ENCODE results near the gene ZFHX3. TPM values are rescaled to one million over a fixed set of nuclear protein-coding genes. Genes with fewer than 3 reads are reported as not detected.

The ZFHX3 gene
- total and polyA plus RNA-seq, 4 donors, result 1.5 to 5.9 (median 3.0) TPM

DNA sequence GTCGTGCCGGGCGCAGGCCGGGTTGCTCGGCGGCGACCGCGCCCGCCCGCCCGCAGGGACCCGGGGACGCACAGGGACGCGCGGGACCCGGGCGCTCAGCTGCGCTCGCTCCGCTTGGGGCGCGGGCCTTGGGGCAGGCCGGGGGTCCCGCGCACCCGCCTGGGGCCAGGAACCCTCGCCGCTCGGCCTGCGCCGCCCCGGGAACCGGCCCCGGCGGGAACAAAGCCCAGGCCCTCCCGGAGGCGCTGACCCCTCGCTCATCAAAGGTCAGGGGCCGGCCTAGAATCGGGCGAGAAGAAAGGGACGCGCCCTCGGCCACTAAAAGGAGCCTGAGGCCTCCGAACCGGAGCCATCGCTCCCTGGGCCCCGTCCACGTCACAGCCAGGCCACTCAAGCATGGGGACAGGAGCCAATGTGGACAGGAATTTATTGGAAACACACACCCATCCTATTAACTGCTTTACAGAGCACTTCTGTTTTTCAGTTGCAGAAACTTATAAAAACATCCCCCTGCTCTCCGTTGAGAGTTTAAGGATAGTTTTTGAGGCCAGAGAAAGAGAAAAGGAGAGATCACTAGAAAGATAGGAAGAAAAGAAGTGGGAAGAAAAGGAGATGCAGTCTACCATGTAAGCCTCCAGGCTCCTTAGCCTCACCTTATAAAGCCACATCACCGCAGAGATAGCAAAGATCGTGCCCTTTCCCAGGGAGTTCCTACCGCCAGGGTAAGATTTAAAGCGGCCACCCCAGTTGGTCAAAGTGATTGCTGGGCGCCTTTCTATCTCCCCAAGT, 558 bp upstream of the ZFHX3 start:
- TF ChIP-seq RAD21 (IDR thresholded peaks at IDR 0.05), result peak; percentile 11 to 26
- TF ChIP-seq SP1 (IDR thresholded peaks at IDR 0.05), result peak; percentile 16
- no peak for TF ChIP-seq TAF1 (conservative IDR thresholded peaks at IDR 0.05)
- TF ChIP-seq YY1 (IDR thresholded peaks at IDR 0.05), result peak; percentile 29
- peak; percentile 34 to 51 for TF ChIP-seq RXRA (IDR thresholded peaks at IDR 0.05)
- TF ChIP-seq NR2F2 (IDR thresholded peaks at IDR 0.05), result peak; percentile 72
- peak overlapping the region in 2 of 3 donors; percentile 49 to 85 for H3K4me3 ChIP-seq (ENCODE audit: low read depth in 1 of 3, low read length in 3 of 3)
- DNase-seq (ENCODE audit: low spot score), result no peak
- 7% methylated on average over 57 of the region's 57 CpGs for WGBS
- no peaks in the 10 kb centered on the region for H3K9me3 ChIP-seq (ENCODE audit: control insufficient read depth in 4 of 4, low read length in 3 of 4)
- no peaks in the 10 kb centered on the region for H3K36me3 ChIP-seq (ENCODE audit: control insufficient read depth in 4 of 4, insufficient read depth in 3 of 4, low read depth in 1 of 4, low read length in 3 of 4)
- H3K4me1 ChIP-seq (ENCODE audit: control insufficient read depth in 4 of 4, insufficient read depth in 4 of 4, low read length in 3 of 4), result peaks cover 2 to 49% (median 35%) of the 10 kb centered on the region in 4 donors
- no peaks in the 10 kb centered on the region for H3K27me3 ChIP-seq (ENCODE audit: control insufficient read depth in 4 of 4, insufficient read depth in 4 of 4, low read length in 3 of 4)
- peak overlapping the region; percentile 19 to 71 for H3K9ac ChIP-seq (ENCODE audit: low read depth in 1 of 2, low read length in 2 of 2)
- H3K27ac ChIP-seq (ENCODE audit: low read depth in 1 of 2, low read length in 2 of 2), result peak overlapping the region; percentile 81 to 82

DNA sequence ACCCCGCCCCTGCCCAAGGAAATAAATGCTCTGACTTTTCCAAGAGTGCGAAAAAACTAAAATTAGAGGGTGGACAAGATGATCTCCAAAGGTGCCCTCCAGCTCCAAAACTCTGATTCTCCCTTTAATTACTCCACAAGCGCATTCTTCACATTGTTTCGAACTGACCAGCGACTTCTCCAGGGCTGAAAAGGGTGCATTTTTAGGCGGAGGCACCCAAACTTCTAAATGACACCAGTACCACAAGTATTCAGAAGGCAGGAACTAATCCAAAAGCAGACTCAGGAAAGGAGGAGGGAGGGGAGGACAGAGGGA, 750 bp downstream of the ZFHX3 start:
- H3K9ac ChIP-seq (ENCODE audit: low read depth in 1 of 2, low read length in 2 of 2), result peak overlapping the region in 1 of 2 donors; percentile 39
- 62% methylated on average over 6 of the region's 6 CpGs for WGBS
- H3K36me3 ChIP-seq (ENCODE audit: control insufficient read depth in 4 of 4, insufficient read depth in 3 of 4, low read depth in 1 of 4, low read length in 3 of 4), result no peaks in the 10 kb centered on the region
- H3K27me3 ChIP-seq (ENCODE audit: control insufficient read depth in 4 of 4, insufficient read depth in 4 of 4, low read length in 3 of 4), result no peaks in the 10 kb centered on the region
- peak overlapping the region in 2 of 3 donors; percentile 31 to 85 for H3K4me3 ChIP-seq (ENCODE audit: low read depth in 1 of 3, low read length in 3 of 3)
- no peaks in the 10 kb centered on the region for H3K9me3 ChIP-seq (ENCODE audit: control insufficient read depth in 4 of 4, low read length in 3 of 4)
- peaks cover 0 to 47% (median 32%) of the 10 kb centered on the region in 4 donors for H3K4me1 ChIP-seq (ENCODE audit: control insufficient read depth in 4 of 4, insufficient read depth in 4 of 4, low read length in 3 of 4)
- no peak for TF ChIP-seq FOXA1 (IDR thresholded peaks at IDR 0.05)
- no peak for TF ChIP-seq NR2F2 (IDR thresholded peaks at IDR 0.05)
- no peak for TF ChIP-seq SP1 (IDR thresholded peaks at IDR 0.05)
- TF ChIP-seq HNF4G (IDR thresholded peaks at IDR 0.05), result no peak
- TF ChIP-seq GABPA (IDR thresholded peaks at IDR 0.05 in 1 of 2, conservative IDR thresholded peaks at IDR 0.05 in 1 of 2), result no peak
- no peak for TF ChIP-seq RXRA (IDR thresholded peaks at IDR 0.05)
- TF ChIP-seq RAD21 (IDR thresholded peaks at IDR 0.05), result no peak
- no peak for TF ChIP-seq JUND (IDR thresholded peaks at IDR 0.05)
- H3K27ac ChIP-seq (ENCODE audit: low read depth in 1 of 2, low read length in 2 of 2), result peak overlapping the region; percentile 81 to 82
- DNase-seq (ENCODE audit: low spot score), result no peak

DNA sequence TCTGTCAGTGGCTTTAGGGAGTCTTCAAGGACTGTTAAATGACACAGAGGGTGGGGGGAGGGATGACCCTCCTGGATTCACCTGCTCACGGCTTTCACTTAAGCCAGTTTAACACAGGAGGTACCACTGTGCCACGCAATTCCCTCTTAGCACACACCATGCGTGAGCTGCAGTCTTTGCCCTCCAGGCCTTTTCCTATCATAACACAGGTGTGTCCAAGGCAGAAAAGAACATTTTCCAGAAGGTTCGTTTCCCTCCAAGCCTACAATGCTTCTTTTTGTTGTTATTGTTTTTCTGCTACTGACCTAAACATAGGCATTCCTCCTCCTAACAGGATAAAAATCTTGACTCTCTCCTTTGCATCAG, 1.1 kb downstream of the ZFHX3 start:
- Histone ChIP-seq H3K27ac (ENCODE audit: low read depth in 1 of 2, low read length in 2 of 2) (peak overlapping the region; percentile 81 to 82), H3K36me3 (ENCODE audit: control insufficient read depth in 4 of 4, insufficient read depth in 3 of 4, low read depth in 1 of 4, low read length in 3 of 4) (no peaks in the 10 kb centered on the region), H3K9me3 (ENCODE audit: control insufficient read depth in 4 of 4, low read length in 3 of 4) (no peaks in the 10 kb centered on the region), H3K4me1 (ENCODE audit: control insufficient read depth in 4 of 4, insufficient read depth in 4 of 4, low read length in 3 of 4) (peaks cover 0 to 47% (median 31%) of the 10 kb centered on the region in 4 donors), H3K4me3 (ENCODE audit: low read depth in 1 of 3, low read length in 3 of 3) (no peak overlapping the region), H3K9ac (ENCODE audit: low read depth in 1 of 2, low read length in 2 of 2) (no peak overlapping the region), H3K27me3 (ENCODE audit: control insufficient read depth in 4 of 4, insufficient read depth in 4 of 4, low read length in 3 of 4) (no peaks in the 10 kb centered on the region)
- 67% methylated on average over 4 of the region's 4 CpGs for WGBS
- no peak for TF ChIP-seq HNF4A (conservative IDR thresholded peaks at IDR 0.05)
- no peak for TF ChIP-seq SP1 (IDR thresholded peaks at IDR 0.05)
- TF ChIP-seq, protein P1, sequence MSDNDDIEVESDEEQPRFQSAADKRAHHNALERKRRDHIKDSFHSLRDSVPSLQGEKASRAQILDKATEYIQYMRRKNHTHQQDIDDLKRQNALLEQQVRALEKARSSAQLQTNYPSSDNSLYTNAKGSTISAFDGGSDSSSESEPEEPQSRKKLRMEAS (IDR thresholded peaks at IDR 0.05), result no peak
- TF ChIP-seq YY1 (IDR thresholded peaks at IDR 0.05), result no peak
- TF ChIP-seq, protein P2, sequence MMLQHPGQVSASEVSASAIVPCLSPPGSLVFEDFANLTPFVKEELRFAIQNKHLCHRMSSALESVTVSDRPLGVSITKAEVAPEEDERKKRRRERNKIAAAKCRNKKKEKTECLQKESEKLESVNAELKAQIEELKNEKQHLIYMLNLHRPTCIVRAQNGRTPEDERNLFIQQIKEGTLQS (IDR thresholded peaks at IDR 0.05), result no peak
- no peak for TF ChIP-seq RXRA (IDR thresholded peaks at IDR 0.05)
- TF ChIP-seq FOXA2 (IDR thresholded peaks at IDR 0.05), result no peak
- TF ChIP-seq EGR1 (IDR thresholded peaks at IDR 0.05; ENCODE audit: low read depth in 2 of 2), result no peak
- TF ChIP-seq GABPA (IDR thresholded peaks at IDR 0.05 in 1 of 2, conservative IDR thresholded peaks at IDR 0.05 in 1 of 2), result no peak
- TF ChIP-seq FOXA1 (IDR thresholded peaks at IDR 0.05), result no peak
- TF ChIP-seq RAD21 (IDR thresholded peaks at IDR 0.05), result no peak
- TF ChIP-seq NR2F2 (IDR thresholded peaks at IDR 0.05), result no peak
- TF ChIP-seq, protein P3, sequence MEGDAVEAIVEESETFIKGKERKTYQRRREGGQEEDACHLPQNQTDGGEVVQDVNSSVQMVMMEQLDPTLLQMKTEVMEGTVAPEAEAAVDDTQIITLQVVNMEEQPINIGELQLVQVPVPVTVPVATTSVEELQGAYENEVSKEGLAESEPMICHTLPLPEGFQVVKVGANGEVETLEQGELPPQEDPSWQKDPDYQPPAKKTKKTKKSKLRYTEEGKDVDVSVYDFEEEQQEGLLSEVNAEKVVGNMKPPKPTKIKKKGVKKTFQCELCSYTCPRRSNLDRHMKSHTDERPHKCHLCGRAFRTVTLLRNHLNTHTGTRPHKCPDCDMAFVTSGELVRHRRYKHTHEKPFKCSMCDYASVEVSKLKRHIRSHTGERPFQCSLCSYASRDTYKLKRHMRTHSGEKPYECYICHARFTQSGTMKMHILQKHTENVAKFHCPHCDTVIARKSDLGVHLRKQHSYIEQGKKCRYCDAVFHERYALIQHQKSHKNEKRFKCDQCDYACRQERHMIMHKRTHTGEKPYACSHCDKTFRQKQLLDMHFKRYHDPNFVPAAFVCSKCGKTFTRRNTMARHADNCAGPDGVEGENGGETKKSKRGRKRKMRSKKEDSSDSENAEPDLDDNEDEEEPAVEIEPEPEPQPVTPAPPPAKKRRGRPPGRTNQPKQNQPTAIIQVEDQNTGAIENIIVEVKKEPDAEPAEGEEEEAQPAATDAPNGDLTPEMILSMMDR (IDR thresholded peaks at IDR 0.05; ENCODE audit: low read depth, low read length, missing input control), result no peak
- DNase-seq (ENCODE audit: low spot score), result no peak

Data from liver (tissue), 9 donors.